ENCODE results near the gene SLC1A1. TPM values are rescaled to one million over a fixed set of nuclear protein-coding genes. Genes with fewer than 3 reads are reported as not detected.

Gene SLC1A1
- 1 to 10 TPM; 3.5 to 7.9 (median 6.2) TPM for polyA plus RNA-seq (ENCODE audit: insufficient read depth in 1 of 5, insufficient read length in 5 of 5, low replicate concordance in 1 of 5)
- long read RNA-seq, donor 1, partial matches to known transcripts: 83 of 84 reads
- long read RNA-seq, donor 1, other reads (novel, unspliced or antisense): 0 of 84 reads
- long read RNA-seq, donor 2, partial matches to known transcripts: 0 of 2 reads
- long read RNA-seq, donor 2, other reads (novel, unspliced or antisense): 0 of 2 reads
- long read RNA-seq, donor 3: 0 reads
- long read RNA-seq, donor 4: 0 reads
- long read RNA-seq, donor 5, partial matches to known transcripts: 0 of 1 reads
- long read RNA-seq, donor 5, other reads (novel, unspliced or antisense): 0 of 1 reads
- long read RNA-seq, donor 6, partial matches to known transcripts: 0 of 1 reads
- long read RNA-seq, donor 6, other reads (novel, unspliced or antisense): 0 of 1 reads
- long read RNA-seq, donor 7, partial matches to known transcripts: 0 of 1 reads
- long read RNA-seq, donor 7, other reads (novel, unspliced or antisense): 0 of 1 reads
- long read RNA-seq, donor 8, partial matches to known transcripts: 0 of 1 reads
- long read RNA-seq, donor 8, other reads (novel, unspliced or antisense): 0 of 1 reads

DNA sequence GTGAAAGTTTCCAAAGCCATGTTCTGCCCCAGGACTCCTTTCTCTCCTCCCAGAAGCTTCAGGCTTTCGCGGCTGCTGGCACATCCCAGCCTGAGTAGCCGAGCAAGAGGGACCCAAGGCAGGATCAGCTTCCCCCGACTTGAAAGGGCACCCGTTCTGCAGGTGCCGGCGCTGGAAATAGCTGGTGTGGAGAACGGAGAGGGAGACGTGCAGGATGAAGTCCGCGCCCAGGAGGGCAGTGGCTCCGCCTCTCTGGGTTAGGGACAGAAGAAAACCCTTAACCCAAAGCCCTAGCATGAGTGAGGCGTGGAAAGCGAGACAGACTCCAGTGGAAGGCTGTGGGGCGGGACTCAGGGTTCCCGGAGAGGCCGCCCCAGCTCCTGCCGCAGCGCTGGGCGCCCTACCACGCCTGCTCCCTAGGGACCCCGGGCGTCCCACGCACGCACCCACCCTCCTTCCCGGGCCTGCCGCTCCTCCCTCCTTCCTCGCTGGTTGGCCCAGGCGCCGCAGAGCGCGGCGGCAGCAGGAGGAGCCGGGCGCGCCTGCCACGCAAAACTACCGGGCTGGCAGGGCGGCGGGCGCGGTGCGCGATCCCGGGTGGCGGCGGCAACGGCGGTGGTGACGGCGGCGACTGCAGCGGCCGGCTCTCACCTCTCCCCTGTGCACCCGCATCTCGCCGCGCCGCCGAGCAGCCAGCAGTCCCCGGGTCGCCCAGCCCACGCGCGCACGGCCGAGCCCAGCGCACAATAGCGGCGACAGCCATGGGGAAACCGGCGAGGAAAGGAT is at the start of gene SLC1A1:
Gene SLC1A1, plus strand, starts transcription at position 550 of the 786 bp plus-strand sequence. Its CDS starts 212 bp downstream, at position 762.
- peak; percentile 41 to 61 for DNase-seq

DNA sequence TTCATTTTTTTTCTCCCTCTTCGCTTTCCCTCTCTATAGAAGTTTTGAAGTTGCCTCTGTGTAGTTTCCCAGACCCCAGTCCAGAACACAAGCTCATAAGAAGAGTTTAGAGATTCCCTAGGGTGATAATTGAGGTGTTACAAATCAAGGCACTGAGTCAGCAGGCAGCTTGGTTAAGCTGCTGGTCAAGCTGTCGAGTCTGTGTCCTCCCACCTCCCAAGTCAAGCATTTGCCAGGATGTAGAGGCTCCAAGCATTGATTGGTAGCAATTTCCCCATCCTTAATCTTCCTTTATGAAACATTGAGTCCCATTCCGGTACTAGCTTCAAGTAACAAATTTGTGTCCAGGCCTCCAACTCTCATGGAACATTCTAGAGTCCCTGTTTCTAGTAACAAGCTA is 47.5 kb upstream of the SLC1A1 start:
- no peak for DNase-seq

DNA sequence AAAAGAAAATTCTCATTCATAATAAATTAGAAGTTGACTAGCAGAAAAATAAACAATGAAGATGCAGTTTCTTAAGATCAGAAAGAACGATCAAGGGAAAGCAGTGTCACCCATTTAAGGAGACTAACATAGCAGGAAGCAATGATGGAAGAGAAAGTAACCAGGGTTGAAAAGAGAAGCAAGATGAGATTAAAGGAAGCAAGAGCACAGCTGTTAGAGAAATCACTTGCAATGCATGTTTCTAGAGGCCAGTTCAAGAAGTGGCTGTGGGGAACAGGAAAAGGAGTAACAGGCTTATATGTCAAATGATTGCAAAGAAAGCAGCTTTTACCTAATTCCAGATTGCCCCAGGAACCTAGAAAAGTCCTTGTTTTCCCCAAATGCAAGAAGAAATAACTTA is 46.8 kb upstream of the SLC1A1 start:
- no peak for DNase-seq

DNA sequence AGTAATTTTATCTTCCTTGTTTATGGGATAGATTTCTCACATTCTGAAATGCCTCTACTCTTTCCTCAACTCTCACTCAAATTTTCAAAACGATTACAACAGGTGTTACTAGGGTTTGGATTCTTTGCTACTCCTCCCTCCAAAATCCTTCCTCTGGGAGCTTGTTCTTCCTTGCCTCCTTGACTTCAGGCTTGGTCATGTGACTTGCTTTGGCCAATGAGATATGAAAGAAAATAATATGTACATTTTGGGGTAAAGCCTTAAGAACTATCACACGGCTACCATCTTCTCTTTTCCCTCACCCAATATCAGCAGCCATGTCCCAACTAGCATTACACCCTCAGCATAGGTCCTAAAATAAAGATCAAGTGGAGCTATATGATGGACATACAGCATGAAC is 28.8 kb upstream of the SLC1A1 start:
- no peak for DNase-seq

DNA sequence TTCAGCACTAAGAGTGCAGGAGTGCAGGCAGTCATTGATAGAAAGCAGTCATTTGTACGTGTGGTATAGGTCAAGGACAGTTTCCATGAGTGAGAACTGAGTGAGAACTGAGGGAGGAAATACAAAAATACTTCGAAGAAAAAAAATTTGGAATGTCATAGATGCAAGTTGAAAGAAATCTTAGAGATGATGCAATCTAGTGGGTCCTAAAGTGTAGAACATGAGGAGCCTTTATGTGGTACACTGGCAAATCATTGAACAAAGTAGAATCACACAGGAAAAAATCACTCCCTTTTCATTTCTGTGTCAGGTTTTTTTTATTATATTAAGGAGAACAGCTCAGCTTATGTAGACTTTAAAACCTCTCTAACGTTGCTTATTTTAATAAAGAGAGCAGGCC is 26.4 kb upstream of the SLC1A1 start:
- DNase-seq: no peak

DNA sequence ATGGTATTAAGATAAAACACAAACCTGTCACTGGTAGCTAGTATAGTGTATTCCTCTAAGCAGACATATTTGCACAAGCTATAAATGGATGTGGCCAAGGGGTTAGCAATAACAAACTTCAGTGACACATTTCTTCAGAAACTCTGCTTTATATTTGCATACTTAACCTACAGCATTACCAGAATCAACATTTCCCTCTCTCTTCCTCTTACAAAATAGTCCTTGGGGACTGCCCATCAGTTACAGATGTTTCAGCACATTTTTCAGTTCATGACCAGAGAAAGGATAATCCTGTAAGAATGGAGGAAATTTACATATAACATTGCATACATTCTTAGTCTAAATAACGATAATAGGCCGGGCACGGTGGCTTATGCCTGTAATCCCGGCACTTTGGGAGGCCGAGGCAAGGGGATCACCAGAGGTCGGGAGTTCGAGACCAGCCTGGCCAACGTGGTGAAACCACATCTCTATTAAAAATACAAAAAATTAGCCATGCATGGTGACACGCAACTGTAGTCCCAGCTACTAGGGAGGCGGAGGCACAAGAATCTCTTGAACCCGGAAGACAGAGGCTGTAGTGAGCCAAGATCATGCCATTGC is 25.3 kb upstream of the SLC1A1 start:
- DNase-seq: no peak

DNA sequence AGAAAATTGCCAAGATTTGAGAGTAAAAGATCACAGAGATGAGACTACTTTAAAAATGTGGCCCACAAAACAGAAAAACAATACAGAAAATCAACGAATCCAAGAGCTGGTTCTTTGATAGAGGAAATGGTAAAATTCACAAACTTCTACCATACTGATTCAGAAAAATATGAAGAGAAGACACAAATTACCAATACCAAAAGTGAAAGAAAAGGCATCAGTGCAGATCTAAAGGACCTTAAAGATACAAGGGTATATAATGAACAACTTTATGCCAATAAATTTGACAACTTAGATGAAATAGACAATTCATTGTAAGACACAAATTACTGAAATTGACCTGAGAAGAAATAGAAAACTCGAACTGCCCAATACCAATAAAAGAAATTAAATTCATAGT is 24.4 kb upstream of the SLC1A1 start:
- DNase-seq: no peak

DNA sequence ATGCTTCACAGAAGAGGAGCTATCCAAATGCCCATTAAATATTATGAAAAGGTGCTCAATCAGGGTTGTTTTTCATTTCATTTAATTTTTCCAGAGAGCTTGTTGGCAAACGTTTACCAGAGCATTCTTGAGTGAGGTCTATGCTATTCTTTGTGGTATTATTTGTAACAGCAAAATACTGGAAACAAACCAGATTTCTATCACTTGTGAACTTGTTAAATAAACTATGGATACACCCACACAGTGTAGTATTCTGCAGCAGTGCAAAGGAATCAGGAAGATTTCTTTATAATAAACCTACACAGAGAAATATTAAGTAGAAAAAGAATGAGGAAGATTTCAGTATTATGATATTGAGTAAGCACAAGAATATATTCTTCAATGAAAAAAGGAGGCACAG is 15.0 kb upstream of the SLC1A1 start:
- no peak for DNase-seq

DNA sequence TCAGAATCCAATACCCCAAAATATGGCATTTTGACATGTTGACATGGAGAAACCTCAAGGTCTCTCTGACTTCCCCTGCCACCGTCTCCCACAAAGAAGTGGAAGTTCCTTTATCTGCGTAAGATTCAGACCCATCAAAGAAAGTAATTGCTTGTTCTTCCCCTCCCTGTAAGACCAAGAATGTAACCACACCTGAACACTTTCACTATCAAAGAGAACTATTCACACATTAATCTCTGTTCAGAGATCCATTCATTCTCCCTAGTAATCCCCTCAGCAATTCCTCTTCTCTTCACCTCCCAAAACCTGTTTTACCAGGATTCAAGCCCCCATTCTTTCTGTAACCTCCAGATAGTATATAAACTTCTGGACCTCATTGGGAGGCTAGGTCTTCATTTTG is 4.1 kb upstream of the SLC1A1 start:
- DNase-seq: no peak

DNA sequence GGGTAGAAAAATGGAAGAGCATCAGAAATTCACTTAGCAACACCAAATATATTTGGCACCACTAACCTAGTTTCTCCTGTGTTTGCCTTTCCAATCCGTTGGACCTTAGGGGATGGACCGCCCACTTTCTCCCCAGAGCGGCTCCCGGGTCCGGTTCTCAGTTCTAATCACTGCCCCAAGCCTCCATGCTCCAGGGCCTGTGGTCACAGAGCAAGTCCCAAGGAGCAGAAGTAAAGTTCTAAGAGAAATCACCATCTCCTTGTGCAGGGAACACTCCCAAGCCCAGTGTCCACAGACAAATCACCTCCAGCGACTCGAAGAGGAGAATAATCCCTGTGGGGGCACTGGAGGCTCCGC is 728 bp upstream of the SLC1A1 start:
- DNase-seq: peak in 1 of 2 donors; percentile 26

DNA sequence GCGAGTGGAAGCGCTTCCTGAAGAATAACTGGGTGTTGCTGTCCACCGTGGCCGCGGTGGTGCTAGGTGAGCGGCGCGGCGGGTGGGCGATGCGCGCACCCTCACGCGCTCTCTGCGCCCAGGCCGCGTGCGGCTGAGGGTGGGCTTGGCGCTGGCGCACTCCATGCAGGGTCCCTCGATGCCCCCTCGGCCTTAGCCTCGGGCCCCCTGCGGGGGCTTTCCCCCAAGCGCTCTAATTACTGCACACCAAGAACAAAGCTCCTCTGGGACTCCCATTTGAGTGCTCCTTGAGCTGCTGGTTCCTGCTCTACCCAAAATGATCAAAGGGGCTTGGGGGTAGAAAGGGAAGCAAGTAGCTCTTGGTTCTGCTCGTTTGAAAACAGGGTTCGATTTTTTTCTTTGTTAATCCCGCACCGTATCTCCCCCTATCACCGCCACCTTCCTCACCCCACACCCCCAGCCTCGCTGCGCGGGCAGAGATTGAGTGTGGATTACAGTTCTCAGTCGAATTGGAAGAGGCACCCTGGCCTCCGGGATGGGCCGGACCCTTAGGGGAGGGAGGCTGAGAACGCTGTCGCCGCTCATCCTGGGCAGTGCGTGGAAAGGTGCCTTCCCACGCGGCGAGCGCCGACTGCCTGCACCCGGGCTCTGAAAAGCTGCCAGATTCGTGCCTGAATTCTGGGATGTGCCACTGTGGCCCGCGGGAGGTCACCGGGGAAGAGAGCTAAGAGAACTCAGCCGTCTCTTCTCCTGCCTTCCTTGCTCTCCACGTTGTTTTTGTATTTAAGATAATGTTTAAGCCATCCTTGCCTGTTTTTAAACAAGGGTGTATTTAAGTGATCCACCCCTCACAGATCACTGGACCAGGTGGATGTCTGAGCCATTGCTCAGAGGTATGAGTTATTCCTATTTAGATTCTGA is 697 bp downstream of the SLC1A1 start:
- DNase-seq: peak; percentile 1 to 7

DNA sequence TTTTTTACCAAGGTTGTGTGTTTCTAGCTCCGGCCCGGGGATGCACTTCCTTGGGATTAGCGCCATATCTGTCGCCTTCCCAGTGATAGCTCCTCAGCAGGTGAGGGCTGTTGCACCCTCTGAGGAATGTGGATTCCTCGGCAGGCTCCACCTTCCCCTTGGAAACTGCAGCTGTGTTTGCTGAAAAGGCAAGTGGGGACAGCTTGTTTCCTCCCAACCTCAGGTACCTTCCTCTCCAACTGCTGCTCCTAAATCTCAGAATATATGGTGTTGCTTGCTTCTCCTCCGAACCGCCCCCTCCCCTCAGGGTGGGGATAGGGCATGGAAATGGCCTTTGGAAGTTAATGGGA is 1.3 kb downstream of the SLC1A1 start:
- DNase-seq: no peak

DNA sequence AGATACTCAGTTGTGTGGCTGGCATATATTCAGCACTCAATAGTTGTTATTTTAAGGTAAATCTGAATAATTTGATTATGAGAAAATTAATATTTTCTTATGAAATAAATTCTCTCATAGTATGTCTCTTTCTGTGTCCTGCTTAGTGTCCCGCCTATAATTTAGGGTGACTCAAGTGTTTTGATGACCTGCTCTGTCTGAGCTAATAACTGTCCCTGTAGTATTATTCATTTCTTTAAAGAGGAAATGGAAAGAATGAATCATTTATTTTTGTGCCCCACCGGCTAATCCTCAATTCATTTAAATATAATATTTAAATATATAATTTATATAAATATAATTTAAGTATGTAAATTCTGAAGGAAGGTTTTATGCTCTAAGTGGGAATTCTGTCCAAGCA is 4.1 kb downstream of the SLC1A1 start:
- no peak for DNase-seq

DNA sequence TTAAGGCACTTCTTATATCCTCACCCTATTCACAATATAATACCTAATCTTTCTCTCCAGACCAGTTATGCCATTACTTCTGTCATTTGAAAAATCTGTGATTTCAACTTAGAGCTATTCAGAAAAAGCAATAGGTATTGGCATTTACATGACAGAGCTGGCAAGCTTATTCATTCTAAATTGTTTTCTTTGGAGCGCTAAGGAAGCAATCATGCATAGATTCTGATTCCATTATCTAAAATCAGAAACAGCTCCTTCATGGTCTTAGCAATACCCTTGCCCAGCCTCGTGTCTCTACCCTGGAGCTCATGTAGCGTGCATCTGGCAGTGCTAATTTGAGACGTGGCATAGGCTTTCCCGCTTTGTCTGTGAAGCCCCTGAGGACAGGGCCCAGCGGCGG is 4.5 kb downstream of the SLC1A1 start:
- DNase-seq: no peak

DNA sequence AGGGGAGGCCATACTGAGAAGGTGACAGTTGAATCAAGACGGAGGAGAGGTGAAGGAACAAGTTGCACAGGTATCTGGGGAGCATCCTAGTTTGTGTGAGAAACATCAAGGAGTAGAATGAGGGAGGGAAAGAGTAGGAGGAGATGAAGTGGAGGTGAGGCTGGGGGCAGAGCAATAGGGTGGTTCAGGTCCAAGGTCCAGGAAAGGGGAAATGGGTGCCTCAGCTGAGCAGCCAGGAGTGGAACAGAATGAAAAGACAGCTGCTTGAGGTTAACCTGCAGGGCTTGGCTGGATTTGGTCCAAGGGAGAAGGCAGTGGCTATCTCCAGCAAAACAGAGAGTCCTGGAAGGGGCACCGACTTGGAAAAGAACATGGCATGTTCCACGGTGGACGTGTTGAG is 5.3 kb downstream of the SLC1A1 start:
- DNase-seq: no peak

DNA sequence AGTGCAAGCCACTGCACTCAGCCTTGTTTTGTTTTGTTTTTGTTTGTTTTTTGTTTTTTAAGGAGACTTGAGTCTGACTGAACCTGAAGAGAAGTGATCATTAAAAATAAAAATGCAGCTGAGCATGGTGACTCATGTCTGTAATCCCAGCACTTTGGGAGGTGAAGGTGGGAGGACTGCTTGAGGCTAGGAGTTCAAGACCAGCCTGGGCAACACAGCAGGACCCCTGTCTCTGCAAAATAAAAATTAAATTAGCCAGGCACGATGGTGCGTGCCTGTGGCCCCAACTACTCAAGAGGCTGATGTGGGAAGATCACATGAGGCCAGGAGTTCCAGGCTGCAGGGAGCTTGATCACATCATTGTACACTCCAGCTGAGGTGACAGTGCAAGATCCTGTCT is 6.2 kb downstream of the SLC1A1 start:
- no peak for DNase-seq

DNA sequence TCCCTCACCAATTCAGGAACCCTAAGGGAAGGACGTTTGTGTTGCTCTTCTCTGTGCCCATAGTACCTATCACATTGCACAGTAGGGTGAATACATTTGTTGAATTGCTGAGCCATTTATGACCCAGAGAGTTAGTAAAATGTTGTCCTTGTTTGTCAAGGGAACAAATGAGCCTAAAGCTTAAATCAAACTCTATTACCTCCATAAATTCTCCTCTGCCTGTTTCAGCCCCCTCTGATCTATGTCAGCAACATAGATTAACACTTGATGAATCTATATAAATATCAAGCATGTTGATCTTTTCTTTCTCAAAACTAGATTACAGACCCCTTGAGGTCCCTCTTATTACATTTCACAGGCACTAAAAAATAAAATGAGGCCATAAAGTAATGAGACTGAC is 7.1 kb downstream of the SLC1A1 start:
- DNase-seq: no peak

DNA sequence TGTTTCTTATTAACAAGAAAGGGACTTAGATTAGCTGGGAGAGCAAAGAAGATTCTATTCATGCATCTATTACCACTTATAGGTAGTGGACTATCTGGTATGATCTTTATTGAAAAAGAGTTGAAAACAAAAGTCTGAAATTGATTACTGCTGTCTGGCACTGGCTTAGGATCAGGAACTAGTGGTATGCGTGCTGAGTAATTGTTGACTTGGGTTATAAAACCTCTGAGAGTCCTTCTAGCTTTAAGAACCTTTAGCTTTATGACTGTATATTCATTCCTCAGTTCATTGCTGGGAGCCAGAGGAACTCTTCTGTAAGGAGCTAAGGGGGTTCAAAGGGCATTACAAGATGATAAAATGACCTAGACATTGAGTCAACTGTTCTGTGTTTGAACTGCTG is 7.6 kb downstream of the SLC1A1 start:
- no peak for DNase-seq

DNA sequence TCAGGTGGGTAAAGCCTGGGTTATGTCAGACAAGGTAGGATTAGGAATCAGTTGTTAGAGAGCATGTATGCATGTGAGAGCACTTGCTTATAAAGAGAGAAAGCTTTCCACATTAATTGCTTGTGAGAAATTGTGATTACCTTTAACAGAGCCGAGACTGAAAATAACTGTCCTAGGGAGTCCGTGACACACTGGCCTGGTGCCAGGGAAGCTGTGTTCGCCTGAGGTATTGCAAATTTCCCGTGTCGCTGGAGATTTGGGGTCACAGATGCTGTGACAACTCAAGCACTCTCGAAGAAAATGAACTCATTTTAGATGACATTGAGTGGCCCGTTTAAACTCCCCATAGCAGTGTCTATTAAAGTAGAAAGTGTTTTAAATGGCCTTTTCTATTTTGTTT is 9.6 kb downstream of the SLC1A1 start:
- no peak for DNase-seq

DNA sequence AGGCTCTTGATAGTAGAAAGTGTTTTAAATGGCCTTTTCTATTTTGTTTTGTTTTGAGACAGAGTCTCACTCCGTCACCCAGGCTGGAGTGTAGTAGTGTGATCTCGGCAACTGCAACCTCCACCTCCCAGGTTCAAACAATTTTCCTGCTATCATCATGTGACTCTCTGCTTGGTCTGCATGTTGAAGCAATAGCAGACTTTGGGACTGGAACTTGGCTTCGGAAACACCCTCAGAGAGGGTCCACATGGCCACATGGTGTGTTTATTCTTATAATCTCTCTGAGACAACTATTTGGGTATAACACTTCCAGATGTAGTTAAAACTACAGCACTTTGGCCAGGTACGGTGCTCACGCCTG is 10.9 kb downstream of the SLC1A1 start:
- DNase-seq: no peak

DNA sequence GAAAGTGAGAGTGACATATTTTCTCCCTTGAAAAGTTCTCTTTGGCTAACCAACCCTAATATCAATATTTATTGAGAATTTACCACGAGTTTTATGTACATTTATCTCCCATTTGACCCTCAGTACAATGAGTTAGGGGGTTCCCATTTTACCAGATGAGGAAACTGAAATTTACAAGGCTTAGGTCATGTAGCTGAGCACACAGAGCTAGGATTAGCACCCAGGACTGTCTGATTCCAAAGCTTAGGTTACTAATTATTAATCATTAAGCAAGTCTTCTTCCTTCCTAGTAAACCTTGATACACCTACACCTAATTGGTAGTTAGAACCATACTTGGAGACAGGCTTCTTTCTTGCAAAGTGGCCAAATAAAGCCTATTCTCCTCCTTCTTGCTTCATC is 12.2 kb downstream of the SLC1A1 start:
- DNase-seq: no peak

DNA sequence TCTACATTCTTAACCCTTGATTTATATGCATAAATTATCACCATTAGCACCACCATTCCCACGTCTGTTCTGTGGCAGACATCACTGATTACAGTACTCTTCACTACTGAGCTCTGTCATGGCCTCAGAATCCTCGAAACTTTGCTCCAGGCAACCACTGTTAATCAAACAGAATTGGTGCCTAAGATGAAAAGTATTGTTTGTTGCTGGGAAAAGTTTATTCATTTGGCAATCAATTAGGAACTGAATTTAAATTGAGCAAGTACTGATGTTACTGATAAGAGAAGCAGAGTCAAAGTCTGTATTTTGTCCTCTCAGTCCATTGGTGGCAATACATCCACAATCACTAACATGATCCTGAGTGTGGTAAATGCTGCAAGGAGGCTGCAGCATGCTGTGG is 12.8 kb downstream of the SLC1A1 start:
- DNase-seq: no peak
